HuH-7.5 (cell line): ENCODE data around the gene TTI1.

Source experiments
- DNase-seq: peaks from one replicate; pipeline ENCODE4 v3.0.0; 2011; ENCODE audit warnings: low spot score

TTI1 gene

DNA sequence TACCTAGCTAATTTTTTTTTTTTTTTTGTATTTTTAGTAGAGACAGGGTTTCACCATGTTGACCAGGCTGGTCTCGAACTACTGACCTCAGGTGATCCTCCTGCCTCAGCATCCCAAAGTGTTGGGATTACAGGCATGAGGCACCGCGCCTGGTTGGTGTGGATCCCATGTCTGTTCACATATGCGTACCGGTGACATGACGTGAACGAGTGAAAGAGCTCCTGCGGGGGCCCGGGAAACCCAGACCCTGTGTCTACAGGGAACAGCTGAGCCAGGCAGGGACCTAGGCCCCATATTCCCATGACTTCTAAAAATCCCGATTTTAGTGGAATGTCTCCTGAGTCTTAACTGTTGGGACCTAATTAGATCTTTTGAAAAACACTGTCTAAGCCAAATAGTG lies 97.2 kb downstream of the TTI1 start:
- no peak for DNase-seq

GRCh38 chr20:37935435-37935834 lies 97.8 kb downstream of the TTI1 start:
- DNase-seq: no peak

GRCh38 chr20:37934634-37935375 lies 98.5 kb downstream of the TTI1 start:
- DNase-seq: no peak

DNA sequence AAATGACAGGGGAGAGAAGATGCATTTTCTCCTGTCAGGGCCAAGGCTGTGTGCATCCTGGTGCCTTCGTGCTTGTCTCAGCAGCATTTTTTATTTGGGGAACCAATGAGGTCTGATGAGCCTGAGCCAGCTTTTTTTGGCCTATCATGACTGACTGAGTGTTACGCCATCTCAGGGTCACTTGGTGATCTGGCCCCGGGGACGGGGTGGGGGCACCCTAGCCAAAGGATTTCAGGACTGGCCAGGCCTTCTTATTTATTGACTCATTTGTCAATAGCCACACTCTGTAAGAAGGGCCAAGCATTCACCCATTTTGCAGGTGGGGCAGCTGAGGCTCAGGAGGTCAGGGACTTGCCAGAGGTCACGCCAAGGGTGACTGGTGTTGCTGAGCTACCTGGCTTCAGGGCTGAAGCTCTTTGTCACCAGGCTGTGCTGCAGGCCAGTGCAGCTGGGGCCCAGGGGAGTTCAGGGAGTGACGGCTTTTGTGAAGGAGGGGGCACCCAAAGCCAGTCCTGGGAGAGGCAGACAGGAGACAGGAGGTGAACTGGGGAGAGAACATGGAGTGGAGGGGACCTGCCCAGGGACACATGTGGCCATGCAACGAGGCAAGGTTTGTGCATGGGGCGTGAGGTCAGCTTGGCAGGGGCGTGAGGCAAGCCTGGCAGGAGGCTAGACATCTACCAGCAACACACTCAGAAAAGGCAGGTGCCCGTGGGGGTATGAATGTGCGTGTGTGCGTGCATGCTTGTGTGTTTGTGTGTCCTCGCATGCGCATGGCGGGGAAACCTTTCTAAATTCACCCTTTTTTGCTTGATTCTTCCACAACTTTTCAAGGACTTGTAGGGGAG lies 99.2 kb downstream of the TTI1 start:
- no peak for DNase-seq
